Endothelial cell of umbilical vein (primary cell): Measurements from ENCODE around the gene CARS1. TPM values are rescaled to one million over a fixed set of nuclear protein-coding genes. Genes with fewer than 3 reads are reported as not detected.

Source experiments
- BruUV-seq: library from RNA; stranded (reverse); fragments of 400-500 nt; replicated peaks from 2 replicates; lab custom pipeline; 2021; lab: Mats Ljungman, UMichigan
- CTCF ChIA-PET: fragments of 300-600, 350-600 bp; sonication (Branson Sonifier 250); formaldehyde crosslinking; loops from one replicate; lab custom pipeline; 2021; ENCODE audit warnings: antibody characterized with exemption, inconsistent platforms; lab: Charles Lee
- POLR2A ChIA-PET: fragments of 300-600, 350-600 bp; sonication (Branson Sonifier 250); formaldehyde crosslinking; loops from one replicate; lab custom pipeline; 2021; ENCODE audit warnings: antibody characterized with exemption, inconsistent platforms; lab: Charles Lee
- DNase-seq: peaks from one replicate; pipeline ENCODE4 v3.0.0-alpha.2; 2011; ENCODE audit warnings: low read depth, low spot score
- FAIRE-seq: peaks from 2 replicates; lab custom pipeline; 2011; peaks lifted over from hg19 to GRCh38; lab: Jason Lieb, UNC
- H2AFZ ChIP-seq: 2 replicates; pipeline ENCODE4 v1.6.0; 2012; ENCODE audit warnings: low read depth, low read length, control low read depth, inconsistent platforms
- H3K27ac ChIP-seq: 2 replicates; pipeline ENCODE4 v1.5.1; 2011; ENCODE audit warnings: low read depth, mild to moderate bottlenecking, control low read depth, low read length, moderate library complexity; ENCODE audit not compliant: insufficient read depth
- H3K27me3 ChIP-seq, 2 experiments: 2 replicates each; pipeline versions ENCODE4 v1.6.0 to v1.6.1; 2011; ENCODE audit warnings: low read length in 2 of 2, mixed read lengths in 1 of 2; ENCODE audit not compliant: control insufficient read depth in 2 of 2, insufficient read depth in 2 of 2
- H3K36me3 ChIP-seq, 2 experiments: 2 replicates in 1 of 2; 3 replicates in 1 of 2; pipeline ENCODE4 v1.5.1; 2011; ENCODE audit warnings: low read length in 2 of 2, mild to moderate bottlenecking in 1 of 2, moderate library complexity in 1 of 2; ENCODE audit not compliant: control insufficient read depth in 2 of 2, insufficient read depth in 2 of 2; ENCODE audit errors: extremely low read depth in 1 of 2
- H3K4me1 ChIP-seq: 3 replicates; pipeline ENCODE4 v1.5.1; 2011; ENCODE audit warnings: mild to moderate bottlenecking, low read length; ENCODE audit not compliant: control insufficient read depth, insufficient read depth; ENCODE audit errors: extremely low read depth
- H3K4me2 ChIP-seq: 2 replicates; pipeline ENCODE4 v1.6.1; 2011; ENCODE audit warnings: low read length, control low read depth, mixed read lengths; ENCODE audit not compliant: insufficient read depth
- H3K4me3 ChIP-seq, 3 experiments: fragments of 200-600 bp in 1 of 3; sonication (generic), shearing (Covaris generic) in 1 of 3; replicated peaks in 1 of 3; 2 replicates each; pipeline ENCODE4 v1.5.1; 2011 to 2016; ENCODE audit warnings: control low read depth in 3 of 3, low read length in 3 of 3, mild to moderate bottlenecking in 2 of 3, inconsistent platforms in 1 of 3, low read depth in 1 of 3, moderate library complexity in 1 of 3; ENCODE audit not compliant: insufficient read depth in 1 of 3
- H3K79me2 ChIP-seq: 2 replicates; pipeline ENCODE4 v1.6.0; 2012; ENCODE audit warnings: low read length, inconsistent platforms; ENCODE audit not compliant: control insufficient read depth, insufficient read depth
- H3K9ac ChIP-seq: replicated peaks from 2 replicates; pipeline ENCODE3; 2011; ENCODE audit warnings: low read length, control low read depth; ENCODE audit not compliant: insufficient read depth; ENCODE audit errors: extremely low read depth
- H3K9me1 ChIP-seq: replicated peaks from 3 replicates; pipeline ENCODE4 v1.6.0; 2011; ENCODE audit warnings: mild to moderate bottlenecking, low read length; ENCODE audit not compliant: control insufficient read depth, insufficient read depth; ENCODE audit errors: extremely low read depth
- H3K9me3 ChIP-seq: replicated peaks from 2 replicates; pipeline ENCODE4 v1.5.1; 2012; ENCODE audit warnings: low read length, inconsistent platforms; ENCODE audit not compliant: control insufficient read depth, insufficient read depth
- H4K20me1 ChIP-seq: replicated peaks from 2 replicates; pipeline ENCODE3; 2011; ENCODE audit warnings: mild to moderate bottlenecking, low read length; ENCODE audit not compliant: control insufficient read depth, insufficient read depth; ENCODE audit errors: extremely low read depth
- EZH2 ChIP-seq: IDR thresholded peaks from 2 replicates; pipeline ENCODE4 v1.6.1; 2012; ENCODE audit warnings: borderline replicate concordance, low read depth, mild to moderate bottlenecking, moderate library complexity, low read length, inconsistent platforms; ENCODE audit not compliant: severe bottlenecking
- FOS ChIP-seq: IDR thresholded peaks from 2 replicates; pipeline ENCODE4 v1.6.1; 2011; ENCODE audit warnings: mild to moderate bottlenecking, low read length, moderate library complexity, borderline replicate concordance; ENCODE audit not compliant: insufficient read depth
- GATA2 ChIP-seq: IDR thresholded peaks from 2 replicates; pipeline ENCODE4 v1.7.0; 2011; ENCODE audit warnings: low read depth, mild to moderate bottlenecking, moderate library complexity, mixed read lengths, low read length; ENCODE audit not compliant: insufficient read length, insufficient read depth
- JUN ChIP-seq: IDR thresholded peaks from 2 replicates; pipeline ENCODE4 v1.6.1; 2011; ENCODE audit warnings: borderline replicate concordance, low read depth; ENCODE audit not compliant: insufficient read length, insufficient read depth
- MAX ChIP-seq: IDR thresholded peaks from 2 replicates; pipeline ENCODE4 v1.6.1; 2011; ENCODE audit not compliant: insufficient read depth, insufficient read length
- MYC ChIP-seq: IDR thresholded peaks from one replicate; pipeline ENCODE4 v1.6.1; 2011; ENCODE audit warnings: mild to moderate bottlenecking, low read depth, low read length
- POLR2A ChIP-seq: IDR thresholded peaks from 2 replicates; pipeline ENCODE4 v1.6.1; 2012; ENCODE audit warnings: low read depth, mild to moderate bottlenecking, control low read depth, low read length
- POLR2AphosphoS5 ChIP-seq: IDR thresholded peaks from 2 replicates; pipeline ENCODE4 v1.6.1; 2012; ENCODE audit warnings: low read depth, mild to moderate bottlenecking, control low read depth, low read length, moderate library complexity; ENCODE audit not compliant: insufficient read depth
- dilution Hi-C: fragments of 300-500 bp; cut with MboI; formaldehyde crosslinking; loops from one replicate; pipeline ENCODE4 v1.15.0; 2019; ENCODE audit warnings: low sequenced_read_pairs; ENCODE audit not compliant: extremely low pct_ligation_motif_present
- intact Hi-C: fragments of 100-400 bp; cut with micrococcal nuclease; formaldehyde crosslinking; loops from one replicate; pipeline ENCODE4 v1.10.0; 2022
- polyA plus RNA-seq, 4 experiments: library from polyadenylated mRNA; depleted of rRNA in 3 of 4; stranded (reverse) in 3 of 4; unstranded in 1 of 4; fragments of >200 nt; gene quantifications; 2 replicates each; pipeline versions ENCODE4 v1.2.1 to v1.2.3, GENCODE V29; 2011 to 2012; ENCODE audit warnings: missing spikeins in 1 of 4
- total RNA-seq: library from RNA; stranded (reverse); gene quantifications from 2 replicates; pipeline ENCODE4 v1.2.3, GENCODE V29; 2021
- TF ChIP-seq, protein P1 (sequence below), 2 donors: IDR thresholded peaks; 1 replicate in 1 of 2; 2 replicates in 1 of 2; pipeline ENCODE4 v1.5.1; 2011; ENCODE audit warnings: low read length in 2 of 2, mild to moderate bottlenecking in 2 of 2, moderate library complexity in 2 of 2, control low read depth in 1 of 2, inconsistent platforms in 1 of 2, low read depth in 1 of 2; ENCODE audit not compliant: insufficient read depth in 1 of 2; ENCODE audit errors: extremely low read depth in 1 of 2

The CARS1 gene
- total and polyA plus RNA-seq, 2 donors (not counting 3 experiments of a cell fraction or from before 2014, with no cell fraction given): 43.5 to 66.2 TPM

- Histone ChIP-seq H2AFZ (no peak overlapping the region), H3K79me2 (no peaks in the 10 kb centered on the region), H3K4me2 (no peak overlapping the region), H3K27me3 (no peaks in the 10 kb centered on the region), H3K36me3 (peaks cover 13 to 51% of the 10 kb centered on the region in 2 experiments), H4K20me1 (no peaks in the 10 kb centered on the region), H3K9ac (no peak overlapping the region), H3K27ac (no peak overlapping the region), H3K9me1 (no peaks in the 10 kb centered on the region), H3K4me3 (no peak overlapping the region), H3K9me3 (no peaks in the 10 kb centered on the region), H3K4me1 (no peaks in the 10 kb centered on the region)
- POLR2A ChIA-PET: no interaction called here
- intact Hi-C loops (no loop called here), dilution Hi-C loops (no loop called here)
- CTCF ChIA-PET: interaction anchor here (0.7 to 1.5 kb wide), 4 partner anchors 9 to 79 kb away, joined by 3 to 5 read pairs (median 4); partner anchors contain the start of gene NAP1L4
- no peak for FAIRE-seq
- no TSS peak for BruUV-seq
- no peak for DNase-seq
- TF ChIP-seq GATA2 (no peak), FOS (no peak), EZH2 (no peak), MAX (no peak), POLR2A (no peak), MYC (no peak), POLR2AphosphoS5 (no peak), JUN (no peak)
- TF ChIP-seq, protein P1, sequence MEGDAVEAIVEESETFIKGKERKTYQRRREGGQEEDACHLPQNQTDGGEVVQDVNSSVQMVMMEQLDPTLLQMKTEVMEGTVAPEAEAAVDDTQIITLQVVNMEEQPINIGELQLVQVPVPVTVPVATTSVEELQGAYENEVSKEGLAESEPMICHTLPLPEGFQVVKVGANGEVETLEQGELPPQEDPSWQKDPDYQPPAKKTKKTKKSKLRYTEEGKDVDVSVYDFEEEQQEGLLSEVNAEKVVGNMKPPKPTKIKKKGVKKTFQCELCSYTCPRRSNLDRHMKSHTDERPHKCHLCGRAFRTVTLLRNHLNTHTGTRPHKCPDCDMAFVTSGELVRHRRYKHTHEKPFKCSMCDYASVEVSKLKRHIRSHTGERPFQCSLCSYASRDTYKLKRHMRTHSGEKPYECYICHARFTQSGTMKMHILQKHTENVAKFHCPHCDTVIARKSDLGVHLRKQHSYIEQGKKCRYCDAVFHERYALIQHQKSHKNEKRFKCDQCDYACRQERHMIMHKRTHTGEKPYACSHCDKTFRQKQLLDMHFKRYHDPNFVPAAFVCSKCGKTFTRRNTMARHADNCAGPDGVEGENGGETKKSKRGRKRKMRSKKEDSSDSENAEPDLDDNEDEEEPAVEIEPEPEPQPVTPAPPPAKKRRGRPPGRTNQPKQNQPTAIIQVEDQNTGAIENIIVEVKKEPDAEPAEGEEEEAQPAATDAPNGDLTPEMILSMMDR (IDR thresholded peaks at IDR 0.05; ENCODE audit: extremely low read depth in 1 of 2, insufficient read depth in 1 of 2, low read depth in 1 of 2, low read length in 2 of 2): no peak
Measured at GRCh38 chr11:3011891-3012885, 45.0 kb downstream of the CARS1 start.
